T-helper 9 cell (primary cell): ENCODE measurements around the gene EGR1.
A peak's percentile ranks its signal among the peaks of the same experiment; 100 is the strongest.
"Not testable (repeated sequence)": the region's sequence is repeated elsewhere in the genome, so short reads cannot be mapped to it uniquely, and the experiment has no call there.

Experiments
- DNase-seq: peaks from one replicate; pipeline ENCODE4 v3.0.0-alpha.2; 2020

EGR1 gene

DNA sequence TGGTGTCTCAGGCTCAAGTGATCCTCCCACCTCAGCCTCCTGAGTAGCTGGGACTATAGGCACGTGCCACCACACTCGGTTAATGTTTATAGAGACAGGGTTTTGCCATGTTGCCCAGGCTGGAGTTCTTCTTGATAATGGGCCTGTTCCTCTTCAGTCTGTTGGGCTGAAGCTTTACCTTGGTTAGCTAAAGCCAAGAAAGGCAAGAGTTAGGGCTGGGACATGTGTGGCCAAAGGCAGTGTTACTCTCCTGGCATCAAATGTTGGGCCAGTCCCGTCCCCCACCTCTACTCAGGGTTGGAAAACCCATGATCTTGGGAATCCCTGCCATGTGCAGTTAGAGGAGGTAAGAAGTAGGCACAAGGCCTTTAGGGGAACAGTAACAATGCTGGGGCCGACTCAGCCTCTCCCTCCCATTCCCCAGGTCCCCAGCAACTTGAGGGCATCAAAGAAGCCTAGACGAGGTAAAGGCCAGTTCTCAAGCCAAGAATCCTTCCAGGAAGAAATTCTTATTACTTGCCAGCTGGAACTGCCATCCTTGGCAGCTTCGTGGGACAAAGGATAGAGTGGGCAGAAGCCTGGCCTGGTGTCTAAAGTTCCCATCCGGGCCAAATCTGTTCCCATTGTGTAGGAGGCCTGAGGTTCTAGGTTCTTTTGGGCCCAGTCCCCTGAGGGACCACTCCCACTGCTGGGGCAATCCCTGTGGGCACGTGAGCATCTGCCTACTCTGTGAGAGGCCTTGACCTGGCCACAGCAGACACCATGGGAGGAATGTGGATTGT is 4.5 kb downstream of the EGR1 start:
- DNase-seq = no peak

DNA sequence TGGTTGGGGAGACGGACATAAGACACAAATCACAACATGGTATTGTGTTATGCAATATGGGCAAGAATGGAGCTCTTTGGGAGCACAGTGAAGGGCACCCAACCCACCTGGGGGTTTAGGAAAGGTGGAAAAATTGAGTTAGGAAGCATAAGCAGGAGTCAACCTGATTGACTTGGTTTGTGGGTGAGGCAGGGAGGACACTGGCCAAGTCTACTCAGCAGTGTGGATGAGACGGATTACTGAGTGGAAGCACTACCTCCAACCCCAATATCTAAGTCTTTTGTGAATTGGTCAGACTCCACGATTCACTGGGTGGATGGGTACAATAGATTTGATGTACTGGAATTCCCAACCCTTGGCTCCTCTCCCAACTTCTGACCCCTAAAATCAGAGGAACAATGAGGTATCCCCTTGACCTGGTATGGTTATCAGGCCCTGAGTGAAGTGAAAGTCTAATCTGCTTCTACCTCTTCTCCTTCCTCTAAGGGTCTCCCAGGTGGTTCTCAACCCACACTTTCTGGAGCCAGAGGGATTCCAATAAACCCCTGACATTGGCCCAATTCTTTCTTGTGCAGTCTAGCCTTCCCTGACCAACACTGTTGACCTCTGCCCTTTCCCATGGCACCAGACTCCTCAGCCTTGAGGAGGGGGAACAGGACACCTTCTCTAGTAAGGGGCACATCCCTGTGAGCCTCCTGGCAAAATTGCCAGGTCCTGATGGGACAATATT is 5.2 kb downstream of the EGR1 start:
- no peak for DNase-seq

DNA sequence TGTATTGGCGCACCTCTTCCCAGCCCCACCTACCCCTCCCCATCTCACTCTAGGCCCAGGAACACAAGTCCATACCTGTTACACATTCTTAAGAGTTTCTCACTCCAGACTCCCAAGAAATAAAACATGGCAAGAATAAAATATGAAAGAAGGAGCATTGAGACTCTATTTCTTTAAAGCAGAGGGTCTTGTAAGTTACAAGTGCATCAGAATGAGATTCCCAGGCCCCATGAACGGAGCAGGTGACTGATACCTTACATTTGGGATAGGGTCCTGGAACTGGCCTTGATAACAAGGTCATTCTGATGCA is 5.7 kb downstream of the EGR1 start:
- no peak for DNase-seq

DNA sequence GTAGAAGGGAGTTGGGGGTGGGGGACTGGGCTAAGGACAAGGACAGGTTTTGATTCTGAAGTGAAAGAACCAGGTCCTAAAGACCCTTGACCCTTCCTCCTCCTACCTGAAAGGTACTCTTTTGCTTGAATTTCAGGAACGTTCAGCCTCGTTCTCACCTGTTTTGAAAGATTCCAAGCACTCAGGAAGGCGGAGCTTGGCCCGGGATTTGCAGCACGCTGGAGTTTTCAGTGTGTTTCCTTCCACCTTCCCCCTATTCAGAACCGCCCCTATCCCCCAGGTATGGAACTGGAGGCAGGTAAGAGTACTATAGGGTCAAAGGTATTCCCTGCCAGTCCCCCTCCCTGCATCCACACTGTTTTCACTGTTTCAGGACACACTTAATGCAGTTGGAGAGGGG is 7.1 kb downstream of the EGR1 start:
- no peak for DNase-seq

DNA sequence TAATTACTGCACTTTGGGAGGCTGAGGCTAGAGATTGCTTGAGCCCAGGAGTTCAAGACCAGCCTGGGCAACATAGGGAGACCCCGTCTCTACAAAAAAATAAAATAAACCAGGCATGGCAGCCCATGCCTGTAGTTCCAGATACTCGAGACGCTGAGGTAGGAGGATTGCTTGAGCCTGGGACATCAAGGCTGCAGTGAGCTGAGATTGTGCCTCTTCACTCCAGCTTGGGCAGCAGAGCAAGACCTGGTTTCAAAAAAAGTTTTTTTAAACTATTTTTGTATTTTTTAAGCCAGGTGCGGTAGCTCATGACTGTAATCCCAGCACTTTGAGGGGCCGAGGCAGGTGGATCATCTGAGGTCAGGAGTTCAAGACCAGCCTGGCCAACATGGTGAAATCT is 7.9 kb downstream of the EGR1 start:
- DNase-seq = not testable (repeated sequence)

DNA sequence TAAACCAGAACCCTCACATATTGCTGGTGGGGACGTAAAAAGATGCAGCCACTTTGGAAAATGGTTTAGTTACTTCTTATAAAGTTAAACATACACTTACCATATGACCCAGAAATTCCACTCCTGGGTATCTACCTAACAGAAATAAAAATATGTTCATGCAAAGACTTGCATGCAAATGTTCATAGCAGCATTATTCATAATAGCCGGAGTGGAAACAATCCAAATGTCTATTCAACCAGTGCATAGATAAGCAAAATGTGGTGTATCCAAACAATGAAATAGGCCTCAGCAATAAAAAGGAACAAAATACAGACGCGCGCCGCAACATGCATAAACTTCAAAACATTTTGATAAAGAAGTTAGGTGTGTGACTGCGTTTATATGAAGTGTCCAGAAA is 11.6 kb downstream of the EGR1 start:
- DNase-seq = no peak

DNA sequence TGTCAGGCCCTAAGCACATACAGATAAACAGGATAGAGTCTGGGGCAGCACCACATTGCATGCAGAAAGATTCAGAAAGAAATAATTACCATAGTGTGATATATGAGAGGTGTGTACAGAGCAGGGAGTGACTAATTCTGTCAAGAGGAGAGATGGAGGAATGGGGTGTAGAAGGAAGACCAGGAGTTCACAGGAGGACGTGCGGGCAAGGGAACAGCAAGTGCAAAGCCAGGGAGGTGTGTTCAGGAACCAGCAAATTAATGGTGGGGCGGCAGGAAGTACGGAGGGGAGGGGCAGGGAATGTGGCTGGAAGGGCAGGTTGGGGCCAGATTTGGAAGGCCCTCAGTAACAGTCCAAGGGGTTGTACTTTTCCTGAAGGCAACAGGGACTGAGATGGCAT is 17.4 kb downstream of the EGR1 start:
- no peak for DNase-seq

DNA sequence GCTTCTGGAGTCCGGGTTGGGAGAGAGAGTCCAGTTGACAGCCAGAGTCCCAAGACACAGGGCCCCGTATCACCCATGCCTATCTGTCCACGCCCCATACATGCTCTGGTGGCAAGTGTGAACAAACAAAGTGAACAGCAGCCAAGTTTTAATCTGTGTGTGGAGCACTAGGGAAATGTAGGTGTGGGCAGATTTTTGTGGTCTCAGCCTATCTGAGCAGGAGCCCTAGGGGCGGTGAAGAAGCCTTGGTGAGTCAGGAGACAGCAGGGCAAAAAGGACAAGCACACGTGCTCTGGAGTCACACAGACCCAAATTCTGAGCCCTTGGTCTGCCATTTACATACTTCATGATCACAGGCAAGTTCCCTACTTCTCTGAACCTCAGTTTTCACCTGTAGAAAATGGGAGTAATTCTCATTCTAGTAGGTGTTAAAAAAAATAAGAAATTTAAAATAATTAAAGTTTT is 23.2 kb downstream of the EGR1 start:
- no peak for DNase-seq

DNA sequence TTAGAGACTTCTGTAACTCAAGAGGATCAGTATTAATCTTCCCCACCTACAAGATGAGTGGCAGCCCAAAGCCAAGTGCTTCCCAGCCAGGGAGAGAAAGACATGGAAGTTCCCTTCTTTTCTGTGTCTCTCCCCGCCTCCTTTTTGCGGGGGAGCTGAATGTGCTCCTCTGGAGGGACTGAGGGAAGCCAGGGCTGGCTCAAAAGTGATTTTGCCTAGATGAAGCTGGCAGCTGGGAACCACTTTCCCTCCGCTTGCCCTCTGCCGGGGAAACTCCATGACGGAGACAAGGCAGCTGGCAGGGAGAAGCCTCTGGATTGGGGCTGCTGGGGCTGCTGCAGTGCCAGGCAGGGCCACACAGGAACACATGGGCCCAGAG is 24.4 kb downstream of the EGR1 start:
- DNase-seq = no peak

DNA sequence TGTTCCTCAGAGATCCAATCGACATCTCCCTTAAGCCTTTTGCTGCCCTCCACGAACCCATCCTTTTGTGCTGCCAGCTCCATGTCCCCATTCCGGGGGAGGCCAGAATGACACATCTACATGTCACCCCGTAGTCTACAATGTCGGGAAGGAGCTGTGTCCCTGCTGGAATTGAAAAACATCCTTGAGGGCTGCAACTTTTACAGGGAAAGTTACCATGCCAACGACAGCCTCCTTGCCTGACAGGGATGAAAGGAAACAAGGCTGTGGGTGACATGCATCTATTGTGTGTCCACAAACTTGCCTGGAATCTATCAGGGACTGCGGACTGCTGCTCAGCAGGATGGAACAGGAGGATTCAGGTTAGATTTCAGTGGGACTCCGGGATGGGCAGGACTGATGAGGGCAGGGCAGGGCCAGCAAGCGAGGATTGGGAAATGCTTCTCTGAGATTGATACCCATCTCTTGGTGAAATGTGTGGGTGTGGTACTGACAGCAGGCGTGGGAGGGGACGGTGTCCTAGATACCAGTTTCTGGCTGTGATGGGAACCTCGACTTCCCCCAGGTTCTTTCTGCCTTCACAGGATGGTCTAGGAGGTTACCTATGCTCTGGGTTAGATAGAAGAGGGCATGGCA is 25.5 kb downstream of the EGR1 start:
- no peak for DNase-seq

DNA sequence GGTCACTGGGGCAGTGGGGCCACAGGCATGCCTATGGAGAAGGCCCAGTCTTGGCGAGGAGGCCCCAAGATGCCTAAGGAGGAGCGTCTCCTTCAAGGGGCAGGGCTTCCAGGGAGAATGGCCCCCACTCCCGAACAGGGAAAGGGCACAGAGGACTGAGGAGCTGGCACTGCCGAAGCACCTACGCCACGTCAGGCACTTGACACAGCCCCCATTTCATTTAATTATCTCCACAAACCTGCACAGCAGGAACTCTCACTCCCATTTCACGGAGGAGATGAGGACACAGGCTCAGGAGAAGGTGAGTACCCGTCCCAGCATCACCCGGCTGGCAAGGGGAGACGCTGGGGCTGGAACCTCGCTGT is 26.0 kb downstream of the EGR1 start:
- no peak for DNase-seq

DNA sequence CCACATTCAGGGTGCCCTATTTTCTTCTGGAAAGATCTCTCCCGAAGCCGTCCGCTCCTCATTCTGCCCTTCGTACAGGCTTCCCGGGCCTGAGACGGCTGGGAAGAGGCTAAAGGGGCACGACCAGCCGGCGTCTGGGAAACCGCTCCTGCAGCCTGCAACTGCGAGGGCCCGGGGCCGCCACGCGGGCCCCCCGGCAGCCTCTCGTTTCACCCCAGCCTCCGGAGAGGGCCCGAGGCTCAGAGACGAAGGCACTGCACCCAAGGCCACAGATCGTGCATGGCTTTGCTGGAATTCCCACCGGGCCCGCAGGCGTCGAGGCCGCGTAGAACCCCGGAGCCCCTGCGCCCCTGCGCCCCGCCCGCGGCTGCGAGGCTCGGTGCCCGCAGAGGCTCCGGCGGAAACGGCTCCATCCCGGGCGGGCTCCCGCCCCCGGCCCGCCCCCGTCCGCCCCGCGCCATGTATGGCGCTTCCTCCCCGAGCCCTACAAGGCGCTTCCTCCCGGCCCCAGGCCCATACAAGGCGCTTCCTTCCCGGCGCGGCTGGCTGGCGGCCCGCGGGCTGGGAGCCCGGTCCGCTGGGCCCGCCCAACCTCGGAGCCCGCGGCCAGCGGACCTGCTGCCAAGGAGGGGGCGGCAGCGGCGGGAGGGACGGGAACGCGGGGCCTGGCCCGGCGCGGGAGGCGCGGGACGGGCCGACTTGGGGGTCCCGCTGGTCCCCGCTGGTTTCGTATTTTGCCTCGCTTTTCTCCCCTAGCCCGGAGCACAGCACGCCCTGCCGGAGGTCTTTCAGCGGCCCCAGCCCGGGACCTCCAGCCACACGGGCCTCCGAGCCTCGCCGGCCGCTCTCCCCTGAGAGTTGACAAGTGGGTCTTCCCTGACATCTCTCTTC is 26.6 kb downstream of the EGR1 start:
- DNase-seq = peak; percentile 83

DNA sequence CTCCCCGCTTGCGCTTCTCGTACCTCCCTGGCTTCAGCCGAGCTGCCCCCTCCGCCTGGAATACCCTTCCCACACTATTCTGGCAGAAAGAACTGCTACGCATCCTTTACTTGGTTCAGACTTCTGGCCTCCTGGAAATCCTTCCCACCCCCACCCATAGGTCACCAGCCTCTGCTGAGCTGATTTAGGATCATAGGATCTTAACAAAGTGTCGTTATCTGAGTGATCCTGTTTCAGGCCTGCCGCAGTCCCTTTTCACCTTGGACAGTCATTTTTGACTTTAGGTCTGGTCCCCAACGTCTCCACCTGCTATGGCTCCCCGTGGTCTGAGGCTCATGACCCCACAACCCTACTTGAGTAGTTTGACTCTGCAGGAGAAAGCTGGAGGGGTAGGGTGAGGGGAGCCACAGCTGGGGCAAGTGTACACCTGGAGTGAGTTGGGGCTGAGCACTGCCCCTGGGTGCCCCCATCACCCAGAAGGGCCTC is 27.3 kb downstream of the EGR1 start:
- DNase-seq = no peak

DNA sequence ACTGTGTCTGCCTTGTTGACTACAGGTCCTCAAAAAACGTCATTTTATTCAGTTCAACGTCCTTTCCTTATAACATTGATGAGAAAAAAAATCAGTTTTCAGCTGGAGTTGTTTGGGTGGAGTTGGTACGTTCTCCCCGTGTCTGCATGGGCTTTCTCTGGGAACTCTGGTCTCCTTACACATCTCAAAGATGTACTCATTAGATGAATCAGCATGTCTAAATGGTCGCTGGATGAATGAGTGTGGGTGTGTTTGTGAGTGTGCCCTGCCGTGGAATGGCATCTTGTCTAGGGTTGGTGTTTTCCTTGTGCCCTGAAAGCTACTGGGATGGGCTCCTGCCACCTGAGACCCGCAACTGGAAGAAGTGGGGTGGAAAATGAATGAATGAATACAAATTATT is 30.1 kb downstream of the EGR1 start:
- no peak for DNase-seq

DNA sequence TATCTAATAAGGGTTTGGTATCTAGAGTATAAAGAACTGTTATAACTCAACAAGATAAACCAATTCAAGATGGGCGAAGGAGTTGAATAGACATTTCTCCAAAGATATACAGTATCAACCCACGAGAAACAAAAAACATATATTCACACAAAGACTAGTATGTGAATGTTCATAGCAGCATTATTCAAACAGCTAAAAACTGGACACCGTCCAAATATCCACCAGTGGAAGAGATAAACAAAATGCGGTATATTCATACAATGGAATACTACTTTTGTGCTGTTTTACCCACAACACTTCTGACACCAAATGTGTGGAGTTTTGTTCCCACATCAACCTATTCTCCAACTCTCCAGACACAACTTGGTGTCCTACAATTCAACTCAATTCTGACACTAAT is 33.1 kb downstream of the EGR1 start:
- DNase-seq = no peak

DNA sequence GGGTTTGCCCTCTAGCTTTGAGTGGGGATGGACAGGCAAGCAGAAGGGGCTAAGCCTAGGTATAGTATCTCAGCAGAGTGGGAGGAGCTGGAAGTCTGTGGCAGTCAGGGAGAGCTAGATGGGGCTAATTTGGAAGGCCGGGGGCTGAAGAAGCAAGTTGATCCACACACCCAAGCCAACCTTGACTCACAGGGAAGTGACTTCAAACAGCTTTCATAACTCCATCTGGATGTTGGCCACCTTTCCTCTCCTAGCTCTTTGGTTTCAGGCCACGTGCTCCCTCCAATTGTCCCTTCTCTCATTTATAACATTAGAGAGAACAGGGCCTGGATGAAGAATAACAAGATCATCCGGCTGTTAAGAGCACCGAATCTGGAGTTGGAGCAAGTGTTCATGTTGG is 36.8 kb downstream of the EGR1 start:
- no peak for DNase-seq

DNA sequence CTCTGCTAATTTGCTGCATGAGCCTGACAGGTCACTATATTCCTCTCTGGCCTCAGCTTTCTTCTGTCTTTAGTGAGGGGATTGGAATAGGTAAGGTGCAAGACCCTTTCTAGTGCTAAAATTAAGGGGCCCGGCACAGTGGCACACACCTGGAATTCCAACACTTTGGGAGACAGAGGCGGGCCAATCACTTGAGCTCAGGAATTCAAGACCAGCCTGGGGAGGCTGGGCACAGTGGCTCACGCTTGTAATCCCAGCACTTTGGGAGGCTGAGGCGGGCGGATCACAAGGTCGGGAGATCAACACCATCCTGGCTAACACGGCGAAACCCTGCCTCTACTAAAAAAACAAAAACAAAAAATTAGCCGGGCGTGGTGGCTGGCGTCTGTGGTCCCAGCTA is 37.2 kb downstream of the EGR1 start:
- DNase-seq = no peak

DNA sequence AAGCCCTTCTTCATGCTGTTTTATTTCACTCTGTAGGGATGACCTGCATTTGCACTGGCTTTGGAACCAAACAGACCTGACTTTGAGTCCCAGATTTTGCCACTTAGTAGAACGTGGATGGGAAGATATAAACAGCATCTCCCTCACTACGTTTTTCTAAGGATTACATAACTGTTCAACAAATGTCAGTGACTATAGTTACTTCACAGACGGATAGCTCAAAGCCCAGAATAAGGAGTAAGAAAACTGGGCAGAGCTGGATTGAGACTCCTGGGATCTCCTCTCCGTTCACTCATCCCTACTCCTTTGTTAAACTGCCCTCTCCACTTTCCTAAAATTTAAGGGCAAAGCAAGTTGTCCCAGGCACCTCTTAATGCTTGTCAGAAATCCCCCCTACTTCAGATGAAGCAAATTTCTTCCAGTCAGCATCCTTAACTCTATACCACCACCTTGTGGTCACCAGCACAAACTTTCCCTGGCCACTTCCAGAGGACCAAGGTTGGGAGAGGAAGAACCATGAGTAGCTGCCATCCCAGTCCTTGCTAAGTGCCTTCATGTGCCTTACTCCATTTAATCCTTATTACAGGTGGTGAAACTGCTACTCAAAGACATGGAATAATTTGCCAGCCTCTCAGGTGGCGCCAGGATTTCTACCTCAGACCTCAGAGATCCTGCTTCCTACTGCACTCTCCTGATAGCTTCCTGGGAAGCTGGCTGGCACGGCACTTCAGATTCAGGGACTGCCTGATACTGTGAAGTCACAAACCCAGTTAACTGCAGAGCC is 38.4 kb downstream of the EGR1 start:
- DNase-seq = no peak

DNA sequence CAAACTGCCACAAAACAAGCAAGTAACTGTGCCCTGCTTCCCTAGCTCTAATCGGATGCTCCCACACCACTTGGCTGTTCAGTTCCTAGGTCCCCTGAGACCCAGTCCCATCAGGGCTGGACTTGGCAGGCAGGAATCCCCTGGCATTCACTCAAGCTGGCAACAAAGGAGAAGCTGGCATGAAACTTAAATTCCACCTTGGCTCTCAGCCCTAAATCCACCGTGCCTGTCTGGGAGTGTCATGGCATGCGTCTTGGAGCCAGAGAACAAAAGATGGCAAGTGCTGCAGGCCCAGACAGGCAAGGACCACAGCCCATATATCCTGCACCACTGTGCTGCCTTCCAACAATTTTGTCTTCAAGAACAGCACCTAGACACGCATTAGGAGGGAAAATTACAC is 39.5 kb downstream of the EGR1 start:
- DNase-seq = no peak

DNA sequence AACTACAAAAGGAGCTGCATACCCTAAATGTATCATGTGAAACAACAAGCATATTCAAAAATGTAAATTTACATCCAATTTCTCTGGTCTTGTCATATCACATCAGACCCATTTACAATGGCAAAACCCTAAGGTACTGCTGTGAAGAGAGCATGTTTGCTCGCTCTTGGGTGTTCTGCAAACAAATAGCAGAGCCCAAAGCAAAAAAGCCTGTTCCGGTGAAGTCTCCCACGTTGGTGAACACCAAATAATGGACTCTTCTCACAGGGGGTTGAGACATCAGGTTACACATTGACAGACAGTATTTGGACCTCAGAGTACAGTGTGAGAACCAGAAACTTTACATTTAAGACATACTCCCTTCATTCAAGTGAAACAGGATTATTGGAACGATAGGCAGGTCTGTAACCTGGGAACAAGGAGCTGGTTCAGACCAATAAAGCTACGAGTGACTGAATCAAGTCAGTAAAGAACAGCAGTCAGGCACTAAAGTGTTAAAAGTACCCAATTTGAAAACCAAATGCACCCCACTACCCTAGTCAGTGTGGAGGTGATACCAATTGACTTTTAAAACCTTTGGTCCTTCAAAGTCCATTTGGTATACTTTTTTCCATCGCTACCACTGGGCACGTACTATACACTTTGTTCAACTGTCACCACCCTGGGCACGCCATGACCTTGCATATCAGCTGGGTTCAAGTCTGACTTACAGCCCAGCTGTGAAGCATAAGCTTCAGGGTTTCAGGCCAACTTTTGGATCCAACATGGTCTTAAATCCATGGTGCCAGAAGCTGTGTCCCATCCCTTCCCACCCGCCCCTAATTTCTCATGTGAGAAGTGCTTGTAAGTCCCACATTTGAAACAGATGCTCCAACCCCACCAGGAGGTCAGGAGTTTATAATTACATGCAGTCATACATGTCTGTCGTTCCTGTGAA is 41.4 kb downstream of the EGR1 start:
- no peak for DNase-seq

DNA sequence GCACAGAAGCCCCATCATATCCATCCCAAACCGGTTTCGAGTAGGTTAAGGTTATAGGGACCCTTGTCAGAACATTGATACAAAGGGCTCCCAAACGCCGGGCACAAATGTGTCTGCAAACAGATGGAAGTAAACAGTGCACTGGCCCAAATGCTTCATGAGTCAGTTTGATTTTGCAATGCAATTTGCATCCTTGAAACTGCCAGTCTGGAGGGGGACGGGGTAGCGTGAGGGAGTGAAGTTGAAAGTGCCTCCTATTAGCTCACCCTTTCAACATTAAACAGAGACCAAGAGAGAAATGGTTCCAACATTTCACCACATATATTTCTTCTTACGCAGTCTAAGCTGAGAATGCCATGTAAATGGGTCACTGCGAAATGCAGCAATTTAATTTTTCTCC is 42.2 kb downstream of the EGR1 start:
- not testable (repeated sequence) for DNase-seq
